GM18526 (cell line): ENCODE measurements around the gene SLC48A1.

Source experiments
- POLR2A ChIP-seq: IDR thresholded peaks from 3 replicates; pipeline ENCODE4 v1.6.1; 2011; ENCODE audit not compliant: insufficient read length; ENCODE audit errors: extremely low read depth

The SLC48A1 gene

GRCh38 chr12:47777741-47778558 lies 4.9 kb downstream of the SLC48A1 start:
- TF ChIP-seq POLR2A = no peak

DNA sequence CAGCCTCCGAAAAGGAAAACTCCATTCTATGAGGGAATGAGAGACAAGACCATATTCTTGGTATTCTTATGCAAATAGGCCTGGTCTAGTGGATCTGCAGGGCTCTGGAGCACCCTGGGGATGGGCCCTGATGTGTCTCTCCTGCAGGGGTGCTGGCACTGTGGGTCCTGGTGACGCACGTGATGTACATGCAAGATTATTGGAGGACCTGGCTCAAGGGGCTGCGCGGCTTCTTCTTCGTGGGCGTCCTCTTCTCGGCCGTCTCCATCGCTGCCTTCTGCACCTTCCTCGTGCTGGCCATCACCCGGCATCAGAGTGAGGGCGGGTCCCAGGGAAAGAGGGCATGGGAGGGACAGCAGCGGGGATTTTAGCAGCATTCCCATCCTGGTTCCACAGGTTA lies 5.8 kb downstream of the SLC48A1 start:
- TF ChIP-seq POLR2A = no peak

DNA sequence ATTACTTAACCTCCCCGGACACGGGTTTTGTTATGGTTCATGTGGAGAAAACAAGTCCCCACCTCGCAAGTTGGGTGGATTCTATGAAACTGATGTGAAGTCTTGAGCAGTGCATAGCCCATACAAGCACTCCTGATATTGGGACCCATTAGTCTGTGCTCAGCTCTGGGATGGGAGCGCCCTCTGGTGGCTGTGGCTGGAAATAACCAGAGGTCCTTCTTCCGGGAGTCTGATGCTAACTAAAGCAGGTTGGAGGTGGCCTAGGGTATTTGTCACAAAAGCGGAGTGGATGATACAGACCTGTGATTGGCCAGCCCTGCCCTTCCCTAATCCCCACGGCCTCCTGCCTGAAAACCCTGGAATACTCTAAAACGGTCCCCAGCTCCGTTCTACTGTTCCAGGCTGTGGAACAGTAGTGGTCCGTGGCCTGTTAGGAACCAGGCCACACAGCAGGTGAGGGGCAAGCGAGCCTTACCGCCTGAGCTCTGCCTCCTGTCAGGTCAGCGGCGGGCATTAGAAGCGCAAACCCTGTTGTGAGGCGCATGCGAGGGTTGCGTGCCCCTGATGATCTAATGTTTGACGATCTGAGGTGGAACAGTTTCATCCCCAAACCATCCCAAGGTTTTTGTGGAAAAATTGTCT lies 6.4 kb downstream of the SLC48A1 start:
- no peak for TF ChIP-seq POLR2A

GRCh38 chr12:47779943-47780504 lies 7.0 kb downstream of the SLC48A1 start:
- no peak for TF ChIP-seq POLR2A

- no peak for TF ChIP-seq POLR2A
These were observed 8.7 kb downstream of the SLC48A1 start for GRCh38 chr12:47781479-47782371.

DNA sequence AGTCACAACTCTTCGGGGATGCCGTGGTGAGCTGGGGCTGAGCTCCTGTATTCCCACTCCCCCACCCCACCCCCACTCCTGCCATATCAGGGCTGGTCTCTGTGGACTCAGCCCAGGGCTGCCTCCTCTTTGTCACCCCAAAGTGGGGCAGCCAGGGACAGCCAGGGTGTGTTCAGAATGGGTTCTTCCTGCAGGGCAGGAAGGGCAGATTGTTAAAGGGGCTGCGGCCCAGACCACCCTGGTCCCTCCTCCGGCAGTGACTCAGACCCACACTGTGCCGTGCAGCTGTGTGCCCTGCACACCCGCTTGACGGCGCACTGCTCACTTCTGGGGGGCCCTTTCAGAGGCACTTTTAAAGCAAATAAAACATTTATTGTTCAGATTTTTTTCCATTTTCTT lies 9.3 kb downstream of the SLC48A1 start:
- no peak for TF ChIP-seq POLR2A

GRCh38 chr12:47783024-47783755 lies 10.2 kb downstream of the SLC48A1 start:
- no peak for TF ChIP-seq POLR2A

DNA sequence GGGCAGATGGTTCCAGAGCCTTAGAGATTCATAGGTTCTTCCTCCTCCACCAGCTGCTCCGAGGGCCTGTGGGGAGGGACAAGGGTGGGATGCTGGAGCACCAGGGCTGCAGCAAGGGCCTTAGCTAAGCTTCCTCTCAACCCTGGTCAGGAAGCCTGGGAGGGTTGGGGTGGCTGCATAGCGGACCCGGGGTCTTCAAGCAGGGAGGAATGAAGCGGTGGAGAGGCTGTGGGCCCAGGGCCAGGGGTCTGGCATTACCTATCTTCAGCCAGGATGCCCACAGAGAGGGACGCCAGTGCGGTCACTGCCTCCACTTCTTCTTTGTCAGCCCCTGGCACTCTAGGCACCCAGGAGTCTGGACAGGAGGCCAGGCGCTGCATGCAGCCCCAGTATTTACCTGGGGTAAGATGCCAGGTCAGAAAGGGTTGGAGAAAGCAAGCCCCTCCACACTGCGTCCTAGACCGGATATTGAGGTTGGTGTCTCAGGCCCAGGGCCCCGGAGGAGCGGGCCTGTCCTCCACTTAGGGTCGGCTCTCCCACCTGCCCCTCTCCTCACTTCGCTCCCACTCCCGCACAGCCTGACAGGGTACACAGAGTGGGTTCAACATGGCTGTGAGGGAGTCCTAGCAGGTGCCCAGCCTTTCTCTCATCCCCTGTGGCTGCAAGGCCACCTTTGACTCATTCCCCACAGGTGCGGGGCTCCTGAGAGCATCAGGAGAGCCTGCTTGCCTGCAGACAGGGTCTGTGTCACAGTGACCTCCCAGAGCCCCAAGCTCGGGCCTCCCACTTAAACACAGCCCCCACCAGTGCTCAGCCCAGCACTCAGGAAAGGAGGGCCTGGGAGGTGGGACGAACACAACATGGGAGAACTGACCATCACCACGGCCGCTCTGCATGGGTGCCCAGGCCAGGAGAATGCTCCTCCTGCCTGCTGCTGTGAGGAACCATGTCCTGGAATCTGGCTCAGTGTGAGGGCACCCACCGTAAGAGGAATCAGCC lies 11.1 kb downstream of the SLC48A1 start:
- no peak for TF ChIP-seq POLR2A

- TF ChIP-seq POLR2A = no peak
These were observed 12.2 kb downstream of the SLC48A1 start for GRCh38 chr12:47785036-47785886.

GRCh38 chr12:47785887-47786661 lies 13.0 kb downstream of the SLC48A1 start:
- no peak for TF ChIP-seq POLR2A

DNA sequence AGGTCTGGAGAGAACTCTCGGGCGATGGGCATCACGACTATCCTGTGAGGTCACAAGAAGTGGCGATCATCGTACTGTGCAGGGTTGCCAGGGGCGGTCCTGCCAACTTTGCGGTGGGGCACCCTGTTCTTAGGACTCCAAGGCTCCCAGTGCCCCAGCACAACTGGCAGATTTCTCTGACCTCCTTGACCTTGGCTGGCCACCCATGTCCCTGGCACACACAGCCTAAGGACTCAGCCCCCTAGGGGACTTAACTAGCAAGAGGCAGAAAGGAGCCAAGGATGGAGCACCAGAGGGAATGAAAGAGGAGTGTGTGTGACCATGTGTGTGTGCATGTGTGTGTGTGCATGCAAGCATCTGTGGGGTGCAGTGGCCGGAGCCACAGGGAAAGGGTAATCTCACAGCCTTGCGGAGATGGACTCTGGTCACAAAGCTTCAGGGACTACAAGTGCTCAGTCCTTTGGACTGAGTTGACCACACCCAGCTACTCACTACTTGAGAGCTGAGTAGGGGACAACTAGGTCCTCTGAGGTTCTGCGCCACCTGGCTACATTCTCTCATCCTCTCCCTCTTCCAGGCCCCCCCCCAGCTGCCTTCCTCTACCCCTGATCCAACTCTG lies 13.7 kb downstream of the SLC48A1 start:
- TF ChIP-seq POLR2A = no peak
